AG10803 (cell line): ENCODE measurements around the gene PILRA.
"Not testable (repeated sequence)": the region's sequence is repeated elsewhere in the genome, so short reads cannot be mapped to it uniquely, and the experiment has no call there.

Experiments
- DNase-seq: peaks from one replicate; pipeline ENCODE4 v3.0.0; 2010; ENCODE audit warnings: low read depth
- H3K4me3 ChIP-seq: 2 replicates; pipeline ENCODE4 v1.5.1; 2011; ENCODE audit warnings: mild to moderate bottlenecking, low read length, control low read depth
- TF ChIP-seq, protein P1 (sequence below): conservative IDR thresholded peaks from 2 replicates; pipeline ENCODE4 v1.5.1; 2011; ENCODE audit warnings: mild to moderate bottlenecking, low read length, control low read depth, inconsistent platforms

The PILRA gene

GRCh38 chr7:100363098-100363497, 10.2 kb upstream of the PILRA start:
- no peak for DNase-seq
- TF ChIP-seq, protein P1, sequence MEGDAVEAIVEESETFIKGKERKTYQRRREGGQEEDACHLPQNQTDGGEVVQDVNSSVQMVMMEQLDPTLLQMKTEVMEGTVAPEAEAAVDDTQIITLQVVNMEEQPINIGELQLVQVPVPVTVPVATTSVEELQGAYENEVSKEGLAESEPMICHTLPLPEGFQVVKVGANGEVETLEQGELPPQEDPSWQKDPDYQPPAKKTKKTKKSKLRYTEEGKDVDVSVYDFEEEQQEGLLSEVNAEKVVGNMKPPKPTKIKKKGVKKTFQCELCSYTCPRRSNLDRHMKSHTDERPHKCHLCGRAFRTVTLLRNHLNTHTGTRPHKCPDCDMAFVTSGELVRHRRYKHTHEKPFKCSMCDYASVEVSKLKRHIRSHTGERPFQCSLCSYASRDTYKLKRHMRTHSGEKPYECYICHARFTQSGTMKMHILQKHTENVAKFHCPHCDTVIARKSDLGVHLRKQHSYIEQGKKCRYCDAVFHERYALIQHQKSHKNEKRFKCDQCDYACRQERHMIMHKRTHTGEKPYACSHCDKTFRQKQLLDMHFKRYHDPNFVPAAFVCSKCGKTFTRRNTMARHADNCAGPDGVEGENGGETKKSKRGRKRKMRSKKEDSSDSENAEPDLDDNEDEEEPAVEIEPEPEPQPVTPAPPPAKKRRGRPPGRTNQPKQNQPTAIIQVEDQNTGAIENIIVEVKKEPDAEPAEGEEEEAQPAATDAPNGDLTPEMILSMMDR: no peak
- H3K4me3 ChIP-seq: no peak overlapping the region

- not testable (repeated sequence) for DNase-seq, H3K4me3 ChIP-seq
Observed at GRCh38 chr7:100363797-100364196, 9.5 kb upstream of the PILRA start.

DNA sequence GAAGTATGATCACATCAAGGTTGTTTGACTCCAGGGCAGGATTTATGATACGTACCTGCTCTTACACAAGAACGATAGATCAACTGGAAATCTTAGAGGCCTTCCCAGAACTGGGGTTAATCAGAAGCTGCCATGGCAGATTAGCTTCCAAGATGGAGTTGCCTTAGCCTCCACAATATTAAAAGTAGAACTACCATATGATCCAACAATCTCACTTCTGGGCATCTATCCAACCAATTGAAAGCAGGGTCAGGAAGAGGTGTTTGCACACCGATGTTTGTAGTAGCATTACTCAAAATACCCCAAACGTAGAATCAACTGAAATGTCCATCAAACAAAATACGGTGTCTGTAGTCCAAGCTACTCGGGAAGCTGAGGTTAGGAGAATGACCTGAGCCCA, 8.8 kb upstream of the PILRA start:
- DNase-seq: no peak
- TF ChIP-seq, protein P1: no peak
- no peak overlapping the region for H3K4me3 ChIP-seq

- not testable (repeated sequence) for DNase-seq, H3K4me3 ChIP-seq
Observed at GRCh38 chr7:100365998-100366367, 7.3 kb upstream of the PILRA start.

DNA sequence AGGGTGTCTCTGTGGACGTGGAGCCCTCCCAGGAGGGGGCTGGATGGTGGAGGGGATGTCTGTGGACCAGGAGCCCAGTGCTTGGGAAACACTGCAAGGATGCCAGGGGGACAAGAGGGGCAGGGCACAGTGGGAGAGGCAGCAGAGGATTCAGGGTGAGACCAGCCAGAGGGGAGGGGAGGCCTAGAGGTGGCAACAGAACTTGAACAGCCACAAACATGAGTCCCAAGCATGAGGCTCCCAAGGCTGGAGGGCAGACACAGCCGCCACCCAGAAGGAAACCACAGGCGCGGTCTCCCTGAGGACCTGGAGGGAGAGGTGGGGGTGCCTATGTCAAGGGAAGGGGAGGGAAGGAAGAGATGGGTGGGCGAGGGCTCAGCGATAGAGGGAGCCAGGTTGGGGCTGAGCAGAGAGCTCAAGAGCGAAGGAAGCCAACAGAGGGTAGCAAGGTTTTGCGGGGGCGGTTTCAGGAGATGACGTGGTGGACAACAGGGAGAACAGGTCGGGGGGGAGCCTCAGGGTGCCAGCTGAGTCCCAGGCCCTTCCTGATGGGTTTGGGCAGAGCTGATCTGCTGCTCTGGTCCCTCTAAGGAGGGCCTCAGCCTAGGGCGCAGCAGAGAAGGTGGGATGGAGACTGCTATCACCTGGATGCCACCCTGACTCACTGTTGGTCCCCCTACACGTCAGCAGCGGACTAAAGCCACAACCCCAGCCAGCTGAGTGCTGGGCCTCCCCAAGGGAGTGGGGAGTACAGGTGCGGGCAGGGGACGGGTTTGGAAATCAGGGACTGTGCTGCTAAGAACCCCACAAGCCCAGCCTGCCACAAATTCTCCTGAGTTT, 6.7 kb upstream of the PILRA start:
- no peak overlapping the region for H3K4me3 ChIP-seq
- DNase-seq: no peak
- TF ChIP-seq, protein P1: no peak

DNA sequence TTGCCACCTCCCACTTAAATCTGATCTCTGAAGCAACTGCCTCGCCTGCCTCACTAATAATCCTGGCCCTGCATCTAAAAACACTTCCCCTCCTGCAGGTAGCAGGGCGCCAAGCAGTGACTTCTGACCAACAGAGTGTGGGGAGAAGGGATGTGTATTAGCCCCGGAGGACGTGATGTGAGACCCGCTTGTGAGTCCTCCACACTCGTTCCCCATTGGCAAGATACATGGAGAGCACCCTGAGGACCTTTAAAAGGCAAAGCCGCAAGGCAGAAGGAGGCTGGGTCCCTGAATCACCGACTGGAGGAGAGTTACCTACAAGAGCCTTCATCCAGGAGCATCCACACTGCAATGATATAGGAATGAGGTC, 6.1 kb upstream of the PILRA start:
- no peak overlapping the region for H3K4me3 ChIP-seq
- TF ChIP-seq, protein P1: no peak
- no peak for DNase-seq

DNA sequence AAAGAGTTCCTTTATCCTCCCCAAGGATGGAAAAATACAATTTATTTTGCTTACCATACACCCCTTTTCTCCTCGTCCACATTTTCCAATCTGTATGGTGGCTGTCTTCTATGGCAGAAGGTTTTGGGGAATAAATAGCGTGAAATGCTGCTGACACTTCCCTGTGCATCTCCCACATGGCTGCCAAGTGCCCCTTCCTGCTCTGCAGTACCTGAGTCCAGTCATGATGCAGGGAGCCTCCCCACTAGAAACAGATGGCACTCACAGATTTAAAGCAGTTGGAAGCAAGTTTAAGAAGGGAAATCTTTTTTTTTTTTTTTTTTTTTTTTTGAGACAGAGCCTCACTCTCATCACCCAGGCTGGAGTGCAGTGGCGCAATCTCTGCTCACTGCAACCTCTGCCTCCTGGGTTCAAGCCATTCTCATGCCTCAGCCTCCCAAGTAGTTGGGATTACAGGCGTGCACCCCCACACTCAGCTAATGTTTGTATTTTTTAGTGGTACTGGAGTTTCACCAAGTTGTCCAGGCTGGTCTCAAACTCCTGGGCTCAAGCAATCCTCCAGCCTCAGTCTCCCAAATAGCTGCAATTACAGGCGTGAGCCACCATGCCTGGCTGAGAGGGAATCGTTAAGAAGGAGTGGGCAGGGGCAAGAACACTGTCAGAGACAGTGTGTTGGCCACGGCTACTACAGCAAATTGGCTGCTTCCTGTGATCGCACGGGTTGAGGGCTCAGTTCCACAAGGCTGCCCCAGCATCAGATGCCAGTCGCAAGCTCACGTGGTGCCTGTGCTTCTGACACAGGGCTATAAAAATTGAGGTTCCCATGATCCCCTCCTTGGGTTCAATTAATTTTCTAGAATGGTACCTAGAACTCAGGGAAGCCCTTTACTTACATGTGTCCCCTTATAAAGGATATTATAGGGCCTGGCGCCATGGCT, 5.3 kb upstream of the PILRA start:
- DNase-seq: no peak
- no peak overlapping the region for H3K4me3 ChIP-seq
- TF ChIP-seq, protein P1: no peak

DNA sequence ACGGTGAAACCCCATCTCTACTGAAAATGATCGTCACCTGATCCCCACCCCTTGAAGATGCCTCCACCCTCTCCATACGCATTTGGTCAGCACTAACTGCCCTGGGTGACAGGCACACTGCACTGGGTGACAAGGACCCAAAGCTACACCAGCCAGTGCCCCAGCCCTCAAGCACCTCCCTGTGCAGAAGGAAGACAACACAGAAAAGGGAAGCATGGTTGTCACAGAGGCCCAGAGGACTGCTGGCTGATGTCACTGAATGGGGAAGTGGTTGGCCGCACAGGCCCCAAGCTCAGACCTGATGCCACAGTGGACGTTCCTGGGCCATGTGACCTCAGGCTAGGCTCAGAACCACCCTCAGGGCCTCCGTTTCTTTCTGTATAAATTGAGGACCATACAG, 4.2 kb upstream of the PILRA start:
- no peak overlapping the region for H3K4me3 ChIP-seq
- TF ChIP-seq, protein P1: no peak
- DNase-seq: no peak
